HG02885 (cell line): ENCODE measurements around the gene CCDC148.
"Not testable (repeated sequence)": the region's sequence is repeated elsewhere in the genome, so short reads cannot be mapped to it uniquely, and the experiment has no call there.

Experiments used
- ATAC-seq: cut with Tn5 transposase; IDR thresholded peaks from one replicate; pipeline ENCODE4 v1.9.1; 2021; ENCODE audit warnings: mild to moderate bottlenecking; ENCODE audit not compliant: unreplicated experiment, poor library complexity

CCDC148 gene

GRCh38 chr2:158380746-158381145 is 75.8 kb downstream of the CCDC148 start:
- no peak for ATAC-seq

- ATAC-seq: no peak
Measured at GRCh38 chr2:158378926-158379325, 77.6 kb downstream of the CCDC148 start.

- no peak for ATAC-seq
Measured at GRCh38 chr2:158366342-158366741, 90.2 kb downstream of the CCDC148 start.

GRCh38 chr2:158359846-158360245 is 96.7 kb downstream of the CCDC148 start:
- peak; percentile 91 for ATAC-seq

GRCh38 chr2:158357699-158358098 is 98.9 kb downstream of the CCDC148 start:
- ATAC-seq: no peak

- no peak for ATAC-seq
Measured at GRCh38 chr2:158357122-158357521, 99.4 kb downstream of the CCDC148 start.

- ATAC-seq: not testable (repeated sequence)
Measured at GRCh38 chr2:158351466-158351816, 105.1 kb downstream of the CCDC148 start.

- not testable (repeated sequence) for ATAC-seq
Measured at GRCh38 chr2:158350751-158351465, 105.6 kb downstream of the CCDC148 start.

GRCh38 chr2:158346032-158346431 is 110.5 kb downstream of the CCDC148 start:
- ATAC-seq: no peak

GRCh38 chr2:158339513-158339912 is 117.0 kb downstream of the CCDC148 start:
- ATAC-seq: no peak

- no peak for ATAC-seq
Measured at GRCh38 chr2:158337018-158337417, 119.5 kb downstream of the CCDC148 start.

- ATAC-seq: not testable (repeated sequence)
Measured at GRCh38 chr2:158331799-158332198, 124.8 kb downstream of the CCDC148 start.

GRCh38 chr2:158325782-158326340 is 130.7 kb downstream of the CCDC148 start:
- no peak for ATAC-seq

GRCh38 chr2:158325031-158325781 is 131.3 kb downstream of the CCDC148 start:
- ATAC-seq: no peak

GRCh38 chr2:158323381-158323780 is 133.2 kb downstream of the CCDC148 start:
- ATAC-seq: no peak

GRCh38 chr2:158321264-158321663 is 135.3 kb downstream of the CCDC148 start:
- no peak for ATAC-seq

- no peak for ATAC-seq
Measured at GRCh38 chr2:158319269-158319668, 137.3 kb downstream of the CCDC148 start.

- ATAC-seq: peak; percentile 47
Measured at GRCh38 chr2:158317642-158318041, 138.9 kb downstream of the CCDC148 start.

- ATAC-seq: no peak
Measured at GRCh38 chr2:158315803-158316414, 140.6 kb downstream of the CCDC148 start.

GRCh38 chr2:158315000-158315399 is 141.6 kb downstream of the CCDC148 start:
- no peak for ATAC-seq

- ATAC-seq: no peak
Measured at GRCh38 chr2:158313734-158314133, 142.8 kb downstream of the CCDC148 start.
